HepG2 (cell line): ENCODE results near the gene PERP. TPM values are rescaled to one million over a fixed set of nuclear protein-coding genes. Genes with fewer than 3 reads are reported as not detected.
A peak's percentile ranks its signal among the peaks of the same experiment; 100 is the strongest.

Source experiments
- CHD2 ChIP-seq: IDR thresholded peaks from 2 replicates; pipeline ENCODE4 v1.6.1; 2011; ENCODE audit warnings: low read depth, low read length, improper control_type of control experiment
- HMGA1 ChIP-seq: sonication (generic); formaldehyde crosslinking; conservative IDR thresholded peaks from 2 replicates; pipeline ENCODE4 v1.4.0; 2020; ENCODE audit warnings: missing genetic modification reagents
- JUND ChIP-seq: sonication (generic); formaldehyde crosslinking; IDR thresholded peaks from 2 replicates; pipeline ENCODE4 v1.8.0; 2022; ENCODE audit warnings: mild to moderate bottlenecking, missing genetic modification reagents
- KDM6A ChIP-seq: IDR thresholded peaks from 2 replicates; pipeline ENCODE4 v1.6.1; 2016; ENCODE audit warnings: low read depth
- MBD4 ChIP-seq: IDR thresholded peaks from 2 replicates; pipeline ENCODE4 v1.6.1; 2012; ENCODE audit warnings: low read length, inconsistent platforms, borderline replicate concordance
- NFIC ChIP-seq: IDR thresholded peaks from 2 replicates; pipeline ENCODE4 v1.6.1; 2012; ENCODE audit warnings: mild to moderate bottlenecking, low read length, inconsistent platforms
- PHF5A ChIP-seq: IDR thresholded peaks from one replicate; pipeline ENCODE4 v1.6.1; 2018; ENCODE audit warnings: low read depth, missing genetic modification reagents; ENCODE audit not compliant: unreplicated experiment
- SPEN ChIP-seq: sonication (generic); formaldehyde crosslinking; IDR thresholded peaks from 2 replicates; pipeline ENCODE4 v1.5.1; 2020; ENCODE audit warnings: low read depth, mild to moderate bottlenecking, missing genetic modification reagents
- STAG1 ChIP-seq: sonication (generic); formaldehyde crosslinking; IDR thresholded peaks from 2 replicates; pipeline ENCODE4 v1.4.0; 2020; ENCODE audit warnings: missing genetic modification reagents
- STAT5B ChIP-seq: sonication (generic); formaldehyde crosslinking; IDR thresholded peaks from 2 replicates; pipeline ENCODE4 v1.4.0; 2020; ENCODE audit warnings: missing genetic modification reagents
- ZBTB3 ChIP-seq: sonication (generic); formaldehyde crosslinking; IDR thresholded peaks from 2 replicates; pipeline ENCODE4 v1.4.0; 2020; ENCODE audit warnings: low read depth, mild to moderate bottlenecking, moderate library complexity, missing genetic modification reagents, borderline replicate concordance
- ZNF12 ChIP-seq: sonication (generic); formaldehyde crosslinking; IDR thresholded peaks from 2 replicates; pipeline ENCODE4 v1.5.0; 2020; ENCODE audit warnings: missing genetic modification reagents
- ZNF446 ChIP-seq: sonication (generic); formaldehyde crosslinking; IDR thresholded peaks from 2 replicates; pipeline ENCODE4 v1.5.0; 2020; ENCODE audit warnings: mild to moderate bottlenecking, missing genetic modification reagents
- ZNF558 ChIP-seq: sonication (generic); formaldehyde crosslinking; IDR thresholded peaks from 2 replicates; pipeline ENCODE4 v1.9.0; 2022; ENCODE audit warnings: mild to moderate bottlenecking, missing genetic modification reagents, borderline replicate concordance
- ZNF709 ChIP-seq: sonication (generic); formaldehyde crosslinking; IDR thresholded peaks from 2 replicates; pipeline ENCODE4 v1.5.0; 2020; ENCODE audit warnings: mild to moderate bottlenecking, missing genetic modification reagents
- ZNF772 ChIP-seq: sonication (generic); formaldehyde crosslinking; IDR thresholded peaks from 2 replicates; pipeline ENCODE4 v1.5.0; 2020; ENCODE audit warnings: mild to moderate bottlenecking, missing genetic modification reagents
- ZSCAN20 ChIP-seq: sonication (generic); formaldehyde crosslinking; IDR thresholded peaks from 2 replicates; pipeline ENCODE4 v1.4.0; 2020; ENCODE audit warnings: missing genetic modification reagents, mild to moderate bottlenecking, borderline replicate concordance
- polyA plus RNA-seq, 8 experiments: library from polyadenylated mRNA; depleted of rRNA in 3 of 8; stranded (reverse) in 7 of 8; unstranded in 1 of 8; fragments of >200 nt; fragmentation: Illumina TruSeq in 4 of 8; extraction: Trizol in 4 of 8; gene quantifications; 2 replicates each; pipeline versions ENCODE4 v1.2.1 to v1.2.3, GENCODE V29; 2011 to 2016; ENCODE audit warnings: low read depth in 4 of 8, missing spikeins in 1 of 8, mixed read lengths in 1 of 8; ENCODE audit not compliant: insufficient read depth in 1 of 8
- total RNA-seq, 5 experiments: library from RNA; depleted of rRNA; stranded (reverse); fragments of >200 nt; fragmentation: Illumina TruSeq; extraction: Trizol; gene quantifications; 2 replicates each; pipeline ENCODE4 v1.2.3, GENCODE V29; 2016; ENCODE audit warnings: low read depth in 1 of 5
- TF ChIP-seq, protein P1 (sequence below): IDR thresholded peaks from 2 replicates; pipeline ENCODE4 v1.6.1; 2016; ENCODE audit warnings: control low read depth
- TF ChIP-seq, protein P2 (sequence below): sonication (generic); formaldehyde crosslinking; IDR thresholded peaks from 2 replicates; pipeline ENCODE4 v1.8.1; 2023; ENCODE audit warnings: mild to moderate bottlenecking, missing genetic modification reagents, borderline replicate concordance
- TF ChIP-seq, protein P3 (sequence below): sonication (generic); formaldehyde crosslinking; IDR thresholded peaks from 2 replicates; pipeline ENCODE4 v1.5.0; 2020; ENCODE audit warnings: mild to moderate bottlenecking, missing genetic modification reagents, borderline replicate concordance
- TF ChIP-seq, protein P4 (sequence below): sonication (generic); formaldehyde crosslinking; IDR thresholded peaks from 2 replicates; pipeline ENCODE4 v1.4.0; 2020; ENCODE audit warnings: missing genetic modification reagents

The PERP gene
- total and polyA plus RNA-seq, 2 of the 13 experiments (the other 11 are each of a cell fraction or from before 2014, with no cell fraction given) = 26.0 to 53.0 TPM

DNA sequence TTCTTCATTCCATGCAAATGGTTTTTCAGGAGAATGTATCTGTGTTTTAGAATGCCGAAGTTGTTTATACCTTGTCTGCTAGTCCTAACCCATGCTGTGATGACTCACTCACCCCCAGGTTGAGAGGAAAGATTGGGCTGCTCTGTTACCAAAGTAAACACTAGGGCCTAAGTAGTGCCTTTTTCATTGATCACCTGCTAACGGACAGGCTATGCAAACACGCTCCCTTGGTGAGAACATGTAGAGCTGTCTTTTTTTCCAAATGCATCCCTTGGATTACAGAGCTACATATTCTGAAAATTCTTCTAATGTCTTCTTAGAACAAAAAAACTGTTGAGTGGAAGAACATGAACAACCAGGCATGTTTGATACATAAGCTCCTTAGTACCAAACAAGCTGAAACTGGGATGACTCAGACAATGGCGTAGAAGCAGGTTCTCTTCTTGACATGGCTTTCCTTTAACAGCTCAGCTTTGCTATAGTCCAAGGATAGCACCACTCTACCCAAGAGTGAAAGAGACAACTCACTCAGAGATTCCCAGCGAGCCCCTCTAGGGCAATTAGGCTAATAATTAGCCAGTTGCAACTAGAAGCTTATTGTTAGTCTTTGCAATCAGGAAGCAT is 20.5 kb downstream of the PERP start (continued):
- TF ChIP-seq, protein P1, sequence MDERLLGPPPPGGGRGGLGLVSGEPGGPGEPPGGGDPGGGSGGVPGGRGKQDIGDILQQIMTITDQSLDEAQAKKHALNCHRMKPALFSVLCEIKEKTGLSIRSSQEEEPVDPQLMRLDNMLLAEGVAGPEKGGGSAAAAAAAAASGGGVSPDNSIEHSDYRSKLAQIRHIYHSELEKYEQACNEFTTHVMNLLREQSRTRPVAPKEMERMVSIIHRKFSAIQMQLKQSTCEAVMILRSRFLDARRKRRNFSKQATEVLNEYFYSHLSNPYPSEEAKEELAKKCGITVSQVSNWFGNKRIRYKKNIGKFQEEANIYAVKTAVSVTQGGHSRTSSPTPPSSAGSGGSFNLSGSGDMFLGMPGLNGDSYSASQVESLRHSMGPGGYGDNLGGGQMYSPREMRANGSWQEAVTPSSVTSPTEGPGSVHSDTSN (CRISPR knock-in tag) = peak; percentile 40; the same call in 1 of the 2 replicates
- TF ChIP-seq NFIC (peak; percentile 93), ZNF772 (CRISPR knock-in tag) (peak; percentile 64; the same call in 1 of the 2 replicates), STAG1 (CRISPR knock-in tag) (no peak), CHD2 (no peak), ZSCAN20 (no peak), ZNF446 (no peak), JUND (CRISPR knock-in tag) (peak; percentile 100), ZNF558 (CRISPR knock-in tag) (0 out of 2 replicates have a peak, but pooled peaks have one; percentile 22), SPEN (peak; percentile 57; the same call in 1 of the 2 replicates), KDM6A (CRISPR knock-in tag) (peak; percentile 89), STAT5B (CRISPR knock-in tag) (no peak), HMGA1 (no peak), ZBTB3 (CRISPR knock-in tag) (no peak; the same call in 1 of the 2 replicates), ZNF12 (CRISPR knock-in tag) (peak; percentile 84; the same call in 1 of the 2 replicates), ZNF709 (no peak), MBD4 (no peak), PHF5A (CRISPR knock-in tag) (peak; percentile 56)
- TF ChIP-seq, protein P2, sequence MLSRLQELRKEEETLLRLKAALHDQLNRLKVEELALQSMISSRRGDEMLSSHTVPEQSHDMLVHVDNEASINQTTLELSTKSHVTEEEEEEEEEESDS (CRISPR knock-in tag) = 0 out of 2 replicates have a peak, but pooled peaks have one; percentile 36
- TF ChIP-seq, protein P3, sequence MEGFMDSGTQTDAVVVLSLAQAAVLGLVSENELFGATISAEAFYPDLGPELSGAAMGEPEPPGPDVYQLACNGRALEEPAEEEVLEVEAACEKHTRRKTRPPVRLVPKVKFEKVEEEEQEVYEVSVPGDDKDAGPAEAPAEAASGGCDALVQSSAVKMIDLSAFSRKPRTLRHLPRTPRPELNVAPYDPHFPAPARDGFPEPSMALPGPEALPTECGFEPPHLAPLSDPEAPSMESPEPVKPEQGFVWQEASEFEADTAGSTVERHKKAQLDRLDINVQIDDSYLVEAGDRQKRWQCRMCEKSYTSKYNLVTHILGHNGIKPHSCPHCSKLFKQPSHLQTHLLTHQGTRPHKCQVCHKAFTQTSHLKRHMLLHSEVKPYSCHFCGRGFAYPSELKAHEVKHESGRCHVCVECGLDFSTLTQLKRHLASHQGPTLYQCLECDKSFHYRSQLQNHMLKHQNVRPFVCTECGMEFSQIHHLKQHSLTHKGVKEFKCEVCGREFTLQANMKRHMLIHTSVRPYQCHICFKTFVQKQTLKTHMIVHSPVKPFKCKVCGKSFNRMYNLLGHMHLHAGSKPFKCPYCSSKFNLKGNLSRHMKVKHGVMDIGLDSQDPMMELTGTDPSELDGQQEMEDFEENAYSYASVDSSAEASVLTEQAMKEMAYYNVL (CRISPR knock-in tag) = peak; percentile 94
- TF ChIP-seq, protein P4, sequence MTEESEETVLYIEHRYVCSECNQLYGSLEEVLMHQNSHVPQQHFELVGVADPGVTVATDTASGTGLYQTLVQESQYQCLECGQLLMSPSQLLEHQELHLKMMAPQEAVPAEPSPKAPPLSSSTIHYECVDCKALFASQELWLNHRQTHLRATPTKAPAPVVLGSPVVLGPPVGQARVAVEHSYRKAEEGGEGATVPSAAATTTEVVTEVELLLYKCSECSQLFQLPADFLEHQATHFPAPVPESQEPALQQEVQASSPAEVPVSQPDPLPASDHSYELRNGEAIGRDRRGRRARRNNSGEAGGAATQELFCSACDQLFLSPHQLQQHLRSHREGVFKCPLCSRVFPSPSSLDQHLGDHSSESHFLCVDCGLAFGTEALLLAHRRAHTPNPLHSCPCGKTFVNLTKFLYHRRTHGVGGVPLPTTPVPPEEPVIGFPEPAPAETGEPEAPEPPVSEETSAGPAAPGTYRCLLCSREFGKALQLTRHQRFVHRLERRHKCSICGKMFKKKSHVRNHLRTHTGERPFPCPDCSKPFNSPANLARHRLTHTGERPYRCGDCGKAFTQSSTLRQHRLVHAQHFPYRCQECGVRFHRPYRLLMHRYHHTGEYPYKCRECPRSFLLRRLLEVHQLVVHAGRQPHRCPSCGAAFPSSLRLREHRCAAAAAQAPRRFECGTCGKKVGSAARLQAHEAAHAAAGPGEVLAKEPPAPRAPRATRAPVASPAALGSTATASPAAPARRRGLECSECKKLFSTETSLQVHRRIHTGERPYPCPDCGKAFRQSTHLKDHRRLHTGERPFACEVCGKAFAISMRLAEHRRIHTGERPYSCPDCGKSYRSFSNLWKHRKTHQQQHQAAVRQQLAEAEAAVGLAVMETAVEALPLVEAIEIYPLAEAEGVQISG (CRISPR knock-in tag) = peak; percentile 74; the same call in 1 of the 2 replicates
